ENCODE measurements around the gene ADARB1.

DNA sequence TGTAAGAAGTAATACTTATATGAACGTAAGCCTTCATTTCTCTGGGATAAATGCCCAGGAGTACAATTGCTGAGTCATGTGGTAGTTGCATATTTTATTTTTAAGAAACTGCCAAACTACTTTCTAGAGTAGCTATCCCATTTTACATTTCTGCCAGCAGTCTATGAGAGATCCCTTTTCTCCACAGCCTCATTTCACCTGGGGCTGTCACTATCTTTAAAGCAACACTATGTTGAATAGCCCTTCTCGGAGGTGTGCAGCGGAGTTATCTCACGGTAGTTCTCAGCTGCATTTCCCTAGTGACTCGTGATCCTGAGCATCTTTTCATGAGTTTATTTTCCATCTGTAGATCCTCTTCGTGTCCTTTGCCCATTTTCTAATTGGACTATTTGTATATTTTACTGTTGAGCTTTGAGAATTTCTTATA lies 93.4 kb downstream of the ADARB1 start:
- no peak for TF ChIP-seq ATF3 (IDR thresholded peaks at IDR 0.05)
- TF ChIP-seq ATF3 (CRISPR knock-in tag; conservative IDR thresholded peaks at IDR 0.05), result no peak
- no peak for TF ChIP-seq RBM39 (optimal IDR thresholded peaks at IDR 0.05; ENCODE audit: low read depth, low read length)
- no peak for TF ChIP-seq RNF2 (IDR thresholded peaks at IDR 0.05)
- no peak for TF ChIP-seq BRCA1 (IDR thresholded peaks at IDR 0.05)
- no peak for TF ChIP-seq BRCA1 (CRISPR knock-in tag; IDR thresholded peaks at IDR 0.05)
- TF ChIP-seq, protein P1, sequence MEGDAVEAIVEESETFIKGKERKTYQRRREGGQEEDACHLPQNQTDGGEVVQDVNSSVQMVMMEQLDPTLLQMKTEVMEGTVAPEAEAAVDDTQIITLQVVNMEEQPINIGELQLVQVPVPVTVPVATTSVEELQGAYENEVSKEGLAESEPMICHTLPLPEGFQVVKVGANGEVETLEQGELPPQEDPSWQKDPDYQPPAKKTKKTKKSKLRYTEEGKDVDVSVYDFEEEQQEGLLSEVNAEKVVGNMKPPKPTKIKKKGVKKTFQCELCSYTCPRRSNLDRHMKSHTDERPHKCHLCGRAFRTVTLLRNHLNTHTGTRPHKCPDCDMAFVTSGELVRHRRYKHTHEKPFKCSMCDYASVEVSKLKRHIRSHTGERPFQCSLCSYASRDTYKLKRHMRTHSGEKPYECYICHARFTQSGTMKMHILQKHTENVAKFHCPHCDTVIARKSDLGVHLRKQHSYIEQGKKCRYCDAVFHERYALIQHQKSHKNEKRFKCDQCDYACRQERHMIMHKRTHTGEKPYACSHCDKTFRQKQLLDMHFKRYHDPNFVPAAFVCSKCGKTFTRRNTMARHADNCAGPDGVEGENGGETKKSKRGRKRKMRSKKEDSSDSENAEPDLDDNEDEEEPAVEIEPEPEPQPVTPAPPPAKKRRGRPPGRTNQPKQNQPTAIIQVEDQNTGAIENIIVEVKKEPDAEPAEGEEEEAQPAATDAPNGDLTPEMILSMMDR (IDR thresholded peaks at IDR 0.05 in 2 of 3, conservative IDR thresholded peaks at IDR 0.05 in 1 of 3; ENCODE audit: insufficient read depth in 2 of 3, low read depth in 1 of 3, low read length in 3 of 3), result no peak
- no peak for TF ChIP-seq ZNF780A (CRISPR knock-in tag; IDR thresholded peaks at IDR 0.05)
- TF ChIP-seq, protein P2, sequence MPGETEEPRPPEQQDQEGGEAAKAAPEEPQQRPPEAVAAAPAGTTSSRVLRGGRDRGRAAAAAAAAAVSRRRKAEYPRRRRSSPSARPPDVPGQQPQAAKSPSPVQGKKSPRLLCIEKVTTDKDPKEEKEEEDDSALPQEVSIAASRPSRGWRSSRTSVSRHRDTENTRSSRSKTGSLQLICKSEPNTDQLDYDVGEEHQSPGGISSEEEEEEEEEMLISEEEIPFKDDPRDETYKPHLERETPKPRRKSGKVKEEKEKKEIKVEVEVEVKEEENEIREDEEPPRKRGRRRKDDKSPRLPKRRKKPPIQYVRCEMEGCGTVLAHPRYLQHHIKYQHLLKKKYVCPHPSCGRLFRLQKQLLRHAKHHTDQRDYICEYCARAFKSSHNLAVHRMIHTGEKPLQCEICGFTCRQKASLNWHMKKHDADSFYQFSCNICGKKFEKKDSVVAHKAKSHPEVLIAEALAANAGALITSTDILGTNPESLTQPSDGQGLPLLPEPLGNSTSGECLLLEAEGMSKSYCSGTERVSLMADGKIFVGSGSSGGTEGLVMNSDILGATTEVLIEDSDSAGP (CRISPR knock-in tag; IDR thresholded peaks at IDR 0.05), result no peak
- TF ChIP-seq L3MBTL2 (IDR thresholded peaks at IDR 0.05), result no peak
- no peak for TF ChIP-seq FOXM1 (IDR thresholded peaks at IDR 0.05; ENCODE audit: low read depth)
- no peak for TF ChIP-seq FOXM1 (CRISPR knock-in tag; IDR thresholded peaks at IDR 0.05; ENCODE audit: low read depth)
- TF ChIP-seq TARDBP (IDR thresholded peaks at IDR 0.05), result no peak
- TF ChIP-seq, protein P3, sequence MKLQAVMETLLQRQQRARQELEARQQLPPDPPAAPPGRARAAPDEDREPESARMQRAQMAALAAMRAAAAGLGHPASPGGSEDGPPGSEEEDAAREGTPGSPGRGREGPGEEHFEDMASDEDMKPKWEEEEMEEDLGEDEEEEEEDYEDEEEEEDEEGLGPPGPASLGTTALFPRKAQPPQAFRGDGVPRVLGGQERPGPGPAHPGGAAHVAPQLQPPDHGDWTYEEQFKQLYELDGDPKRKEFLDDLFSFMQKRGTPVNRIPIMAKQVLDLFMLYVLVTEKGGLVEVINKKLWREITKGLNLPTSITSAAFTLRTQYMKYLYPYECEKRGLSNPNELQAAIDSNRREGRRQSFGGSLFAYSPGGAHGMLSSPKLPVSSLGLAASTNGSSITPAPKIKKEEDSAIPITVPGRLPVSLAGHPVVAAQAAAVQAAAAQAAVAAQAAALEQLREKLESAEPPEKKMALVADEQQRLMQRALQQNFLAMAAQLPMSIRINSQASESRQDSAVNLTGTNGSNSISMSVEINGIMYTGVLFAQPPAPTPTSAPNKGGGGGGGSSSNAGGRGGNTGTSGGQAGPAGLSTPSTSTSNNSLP (IDR thresholded peaks at IDR 0.05; ENCODE audit: borderline replicate concordance, low read depth, low read length), result no peak

Measured in K562 (cell line).